GM19324 (cell line): ENCODE results near the gene HEXB.
A peak's percentile ranks its signal among the peaks of the same experiment; 100 is the strongest.

Experiments
- ATAC-seq: cut with Tn5 transposase; IDR thresholded peaks from one replicate; pipeline ENCODE4 v1.9.1; 2021; ENCODE audit warnings: mild to moderate bottlenecking, moderate library complexity; ENCODE audit not compliant: unreplicated experiment, low FRiP score

Gene HEXB

GRCh38 chr5:74684900-74685851 lies at the start of gene HEXB:
HEXB (plus strand) TSS chr5:74685233; CDS start chr5:74685261, 28 bp downstream.
- ATAC-seq = peak; percentile 83

- no peak for ATAC-seq
Observed at GRCh38 chr5:74636149-74636548, 48.9 kb upstream of the HEXB start.

GRCh38 chr5:74636552-74636951 lies 48.5 kb upstream of the HEXB start:
- no peak for ATAC-seq

- no peak for ATAC-seq
Observed at GRCh38 chr5:74638544-74638969, 46.5 kb upstream of the HEXB start.

GRCh38 chr5:74638970-74639806 lies 45.8 kb upstream of the HEXB start:
- ATAC-seq = no peak

GRCh38 chr5:74639807-74640449 lies 45.1 kb upstream of the HEXB start:
- ATAC-seq = peak; percentile 21

GRCh38 chr5:74640450-74640953 lies 44.5 kb upstream of the HEXB start, which contains the start of gene ENC1:
ENC1 (minus strand) TSS chr5:74640728; CDS start chr5:74636485, 4,243 bp downstream.
- peak; percentile 75 for ATAC-seq

GRCh38 chr5:74640954-74641734 lies 43.9 kb upstream of the HEXB start:
- peak; percentile 30 for ATAC-seq

- ATAC-seq = no peak
Observed at GRCh38 chr5:74641735-74642542, 43.1 kb upstream of the HEXB start.

- ATAC-seq = no peak
Observed at GRCh38 chr5:74642543-74642863, 42.5 kb upstream of the HEXB start.

GRCh38 chr5:74643111-74643562 lies 41.9 kb upstream of the HEXB start:
- ATAC-seq = no peak

- ATAC-seq = no peak
Observed at GRCh38 chr5:74647096-74647495, 37.9 kb upstream of the HEXB start.

- peak; percentile 66 for ATAC-seq
Observed at GRCh38 chr5:74648835-74649293, 36.2 kb upstream of the HEXB start.

GRCh38 chr5:74649421-74649973 lies 35.5 kb upstream of the HEXB start:
- ATAC-seq = no peak

- ATAC-seq = no peak
Observed at GRCh38 chr5:74651710-74652109, 33.3 kb upstream of the HEXB start.

- no peak for ATAC-seq
Observed at GRCh38 chr5:74652576-74652975, 32.5 kb upstream of the HEXB start.

- ATAC-seq = no peak
Observed at GRCh38 chr5:74653991-74654390, 31.0 kb upstream of the HEXB start.

- no peak for ATAC-seq
Observed at GRCh38 chr5:74655206-74655605, 29.8 kb upstream of the HEXB start.
